Measurements from ENCODE around the gene NAA60.

NAA60 gene

GRCh38 chr16:3443108-3444031 is at the start of gene NAA60, which contains the start of gene ZNF597:
NAA60 (plus strand) TSS chr16:3443680; CDS start chr16:3476228, 32,548 bp downstream.
ZNF597 (minus strand) TSS chr16:3443504; CDS start chr16:3443153, 351 bp downstream.
- DNase-seq (ENCODE audit: low spot score): peak; percentile 86

- DNase-seq (ENCODE audit: low spot score): no peak
These were observed 43.1 kb upstream of the NAA60 start for GRCh38 chr16:3400446-3400778.

DNA sequence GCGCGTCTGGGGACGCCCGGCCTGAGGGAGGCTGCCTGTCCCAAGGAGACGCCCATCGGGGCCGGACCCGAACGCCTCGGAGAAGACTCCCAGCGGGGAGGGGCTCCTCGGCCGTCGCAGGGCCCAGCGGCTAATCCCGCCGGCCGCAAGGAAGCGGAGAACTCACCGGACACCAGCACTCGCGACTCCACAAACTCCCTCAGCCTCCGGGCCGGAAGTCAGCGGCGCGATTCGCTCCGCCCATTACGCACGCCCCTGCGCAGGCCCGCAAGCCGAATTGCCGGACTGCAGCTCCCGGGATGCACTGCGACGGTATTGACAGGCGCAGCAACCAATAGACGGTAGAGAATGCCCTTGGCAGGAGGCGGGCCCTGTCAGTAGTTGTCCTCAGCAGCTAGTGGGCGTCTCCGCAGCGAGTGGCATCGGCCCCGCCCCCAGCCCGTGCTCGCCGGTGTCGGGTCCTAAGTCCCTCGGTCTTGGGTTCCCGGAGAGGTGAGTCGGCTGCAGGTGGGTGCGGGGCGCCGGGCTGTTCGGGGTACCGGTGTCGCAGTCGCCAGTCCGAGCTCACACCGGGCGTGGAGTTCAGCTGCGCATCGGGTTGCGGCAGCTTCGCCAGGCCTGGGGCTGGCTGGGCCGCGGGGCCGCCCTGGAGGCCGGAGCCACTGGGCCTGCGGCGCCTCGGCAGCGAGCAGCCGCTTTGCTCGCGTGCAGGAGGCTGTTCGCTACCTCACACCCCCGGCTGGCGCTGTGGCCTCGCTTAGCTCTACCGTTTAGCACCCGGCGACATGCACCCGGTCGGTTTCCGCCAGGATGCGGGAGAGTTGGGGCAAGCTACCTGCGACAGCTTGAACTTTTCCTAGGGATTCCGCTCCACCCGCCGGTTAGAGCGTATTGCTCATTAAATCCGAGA is 42.4 kb upstream of the NAA60 start, which contains the start of the genes ZNF174 and ZSCAN32:
Gene ZNF174 (plus strand): TSS at position 437 of the 910 bp plus-strand sequence. CDS start 790 bp downstream, outside the sequence.
Gene ZSCAN32 (minus strand): TSS at position 226 of the 910 bp plus-strand sequence. CDS start 3,447 bp downstream, outside the sequence.
- DNase-seq (ENCODE audit: low spot score): peak; percentile 99

DNA sequence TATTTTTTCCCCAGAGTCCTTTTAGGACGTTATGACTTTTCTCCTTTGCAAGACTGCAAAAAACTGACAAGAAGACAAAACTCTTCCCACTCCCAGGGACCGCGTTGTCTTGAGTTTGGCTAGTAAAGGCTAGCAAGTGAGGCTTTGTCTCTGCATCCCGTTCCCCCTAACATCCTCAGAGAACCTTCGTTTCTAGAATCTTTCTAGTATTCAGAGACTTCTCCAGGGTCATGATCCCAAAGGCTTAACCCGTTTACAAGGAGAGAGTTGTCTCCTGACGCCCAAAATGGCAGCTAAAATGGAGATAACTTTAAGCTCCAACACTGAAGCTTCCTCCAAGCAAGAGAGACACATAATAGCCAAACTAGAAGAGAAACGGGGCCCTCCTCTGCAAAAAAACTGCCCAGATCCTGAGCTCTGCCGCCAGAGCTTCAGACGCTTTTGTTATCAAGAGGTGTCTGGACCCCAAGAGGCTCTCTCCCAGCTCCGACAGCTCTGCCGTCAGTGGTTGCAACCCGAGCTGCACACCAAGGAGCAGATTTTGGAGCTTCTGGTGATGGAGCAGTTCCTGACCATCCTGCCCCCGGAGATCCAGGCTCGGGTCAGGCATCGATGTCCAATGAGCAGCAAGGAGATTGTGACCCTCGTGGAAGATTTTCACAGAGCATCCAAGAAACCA is 41.6 kb upstream of the NAA60 start:
- no peak for DNase-seq (ENCODE audit: low spot score)

DNA sequence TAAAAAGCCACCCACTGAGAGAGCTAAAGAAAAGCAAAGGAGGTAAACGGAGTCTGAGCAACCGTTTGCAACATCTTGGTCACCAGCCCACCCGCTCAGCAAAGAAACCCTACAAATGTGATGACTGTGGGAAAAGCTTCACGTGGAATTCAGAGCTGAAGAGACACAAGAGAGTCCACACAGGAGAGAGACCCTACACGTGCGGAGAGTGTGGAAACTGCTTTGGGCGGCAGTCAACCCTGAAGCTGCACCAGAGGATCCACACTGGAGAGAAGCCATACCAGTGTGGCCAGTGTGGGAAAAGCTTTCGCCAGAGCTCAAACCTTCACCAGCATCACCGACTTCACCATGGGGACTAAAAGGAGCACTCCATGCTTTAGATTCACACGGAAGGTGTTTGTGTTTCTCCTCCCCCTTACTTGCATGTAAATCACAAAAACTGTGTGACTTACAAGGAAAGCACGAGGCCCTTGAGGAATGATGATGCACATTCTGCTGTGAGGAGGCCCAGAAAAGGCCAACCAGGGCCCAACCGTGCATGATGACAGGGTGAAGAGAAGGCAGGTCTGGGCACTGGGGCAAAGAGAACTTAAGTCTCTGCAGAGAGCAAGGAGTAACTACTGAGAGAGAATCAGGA is 34.8 kb upstream of the NAA60 start:
- no peak for DNase-seq (ENCODE audit: low spot score)

DNA sequence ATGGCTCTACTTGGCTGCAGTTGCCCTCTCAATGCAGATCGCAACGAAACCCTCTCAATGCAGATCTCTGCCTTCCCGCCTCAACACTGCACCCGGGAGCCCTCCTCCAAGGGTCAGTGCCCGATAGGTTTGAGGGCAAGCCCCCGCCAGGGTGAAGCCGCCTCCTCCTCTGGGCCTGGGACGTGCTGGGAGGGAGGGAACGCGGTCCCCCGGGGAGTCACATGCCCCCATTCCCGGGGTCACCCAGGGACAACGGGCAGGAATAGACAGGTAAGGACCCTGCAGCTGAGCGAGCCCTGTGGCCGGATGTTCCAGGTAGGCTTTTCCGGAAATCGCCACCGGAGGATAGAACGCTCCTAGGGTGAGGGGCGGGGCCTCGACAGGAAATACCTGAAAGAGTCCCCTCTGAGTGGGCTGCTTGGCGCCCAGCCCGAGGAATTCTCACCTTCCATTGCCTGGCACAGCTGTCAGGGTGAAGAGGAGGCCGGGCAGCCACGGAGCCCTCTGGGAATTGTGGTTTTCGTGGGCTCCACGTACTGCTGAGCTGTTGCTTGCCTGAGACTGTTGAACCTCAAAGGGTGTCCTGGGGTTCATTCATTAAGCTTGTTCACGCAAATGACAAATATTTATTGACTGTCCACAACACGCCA is 29.6 kb upstream of the NAA60 start:
- no peak for DNase-seq (ENCODE audit: low spot score)

DNA sequence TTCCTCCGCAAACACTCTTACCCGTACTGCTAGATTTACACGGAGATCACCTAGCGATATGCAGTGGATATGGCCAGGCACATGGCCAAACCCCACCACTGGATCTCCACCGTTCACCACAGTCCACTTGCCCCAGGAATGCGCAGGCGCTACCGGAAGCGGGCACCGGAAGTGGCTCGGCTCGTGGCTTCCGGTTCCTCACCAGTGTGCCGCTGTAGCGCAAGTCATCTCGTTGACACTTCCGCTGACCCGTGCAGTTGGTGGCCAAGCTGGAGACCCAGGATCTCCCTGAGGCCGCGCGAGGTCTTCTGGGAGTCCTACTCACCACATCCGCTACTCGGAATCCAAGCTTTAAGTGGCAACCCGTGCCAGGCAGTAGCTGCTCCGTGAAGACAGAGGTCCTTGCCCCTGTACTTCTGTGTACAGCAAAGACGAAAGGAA is 11.7 kb upstream of the NAA60 start:
- DNase-seq (ENCODE audit: low spot score): no peak

GRCh38 chr16:3434373-3434772 is 9.1 kb upstream of the NAA60 start:
- no peak for DNase-seq (ENCODE audit: low spot score)

GRCh38 chr16:3439637-3440036 is 3.8 kb upstream of the NAA60 start:
- no peak for DNase-seq (ENCODE audit: low spot score)

DNA sequence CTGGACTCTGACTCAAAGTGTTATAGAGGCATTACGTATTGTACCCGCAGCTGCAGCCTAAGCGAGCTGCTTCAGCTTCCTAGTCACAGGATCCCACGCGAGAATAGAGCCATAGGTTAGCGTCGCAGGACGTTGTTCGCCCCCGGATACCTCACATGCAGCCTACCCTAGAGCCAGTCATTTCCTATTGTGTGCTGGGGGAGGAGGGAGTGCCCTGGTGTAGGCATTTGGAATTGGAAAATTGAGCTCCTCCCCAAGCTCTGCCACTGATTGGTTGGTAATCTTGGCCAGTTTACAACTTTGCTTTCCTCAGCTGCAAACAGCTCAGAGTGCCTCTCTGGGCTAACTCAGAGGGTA is 530 bp downstream of the NAA60 start:
- peak; percentile 66 for DNase-seq (ENCODE audit: low spot score)

GRCh38 chr16:3454093-3454492 is 10.6 kb downstream of the NAA60 start:
- DNase-seq (ENCODE audit: low spot score): no peak

DNA sequence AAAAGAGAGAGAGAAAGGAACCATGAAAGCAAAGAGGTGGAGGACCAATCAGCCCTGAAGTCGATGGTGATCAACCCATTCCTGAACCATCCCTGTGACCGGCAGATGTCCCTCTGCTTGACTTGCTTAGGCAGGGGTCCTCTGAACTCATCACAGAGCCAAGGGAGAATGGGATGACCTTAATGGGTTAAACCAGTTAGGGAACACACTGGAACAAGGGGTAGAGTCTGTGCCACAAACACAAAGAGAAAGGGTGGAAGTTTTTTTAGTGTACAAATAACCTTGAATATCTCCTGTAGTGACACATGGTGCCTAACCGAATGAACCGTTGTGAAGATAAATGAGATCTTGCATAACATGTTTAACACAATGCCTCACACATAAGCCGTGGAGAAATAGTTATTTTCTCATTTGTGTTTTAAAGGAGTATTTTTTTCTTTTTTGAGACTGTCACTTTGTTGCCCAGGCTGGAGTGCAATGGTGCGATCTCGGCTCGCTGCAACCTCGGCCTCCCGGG is 11.2 kb downstream of the NAA60 start:
- DNase-seq (ENCODE audit: low spot score): no peak

DNA sequence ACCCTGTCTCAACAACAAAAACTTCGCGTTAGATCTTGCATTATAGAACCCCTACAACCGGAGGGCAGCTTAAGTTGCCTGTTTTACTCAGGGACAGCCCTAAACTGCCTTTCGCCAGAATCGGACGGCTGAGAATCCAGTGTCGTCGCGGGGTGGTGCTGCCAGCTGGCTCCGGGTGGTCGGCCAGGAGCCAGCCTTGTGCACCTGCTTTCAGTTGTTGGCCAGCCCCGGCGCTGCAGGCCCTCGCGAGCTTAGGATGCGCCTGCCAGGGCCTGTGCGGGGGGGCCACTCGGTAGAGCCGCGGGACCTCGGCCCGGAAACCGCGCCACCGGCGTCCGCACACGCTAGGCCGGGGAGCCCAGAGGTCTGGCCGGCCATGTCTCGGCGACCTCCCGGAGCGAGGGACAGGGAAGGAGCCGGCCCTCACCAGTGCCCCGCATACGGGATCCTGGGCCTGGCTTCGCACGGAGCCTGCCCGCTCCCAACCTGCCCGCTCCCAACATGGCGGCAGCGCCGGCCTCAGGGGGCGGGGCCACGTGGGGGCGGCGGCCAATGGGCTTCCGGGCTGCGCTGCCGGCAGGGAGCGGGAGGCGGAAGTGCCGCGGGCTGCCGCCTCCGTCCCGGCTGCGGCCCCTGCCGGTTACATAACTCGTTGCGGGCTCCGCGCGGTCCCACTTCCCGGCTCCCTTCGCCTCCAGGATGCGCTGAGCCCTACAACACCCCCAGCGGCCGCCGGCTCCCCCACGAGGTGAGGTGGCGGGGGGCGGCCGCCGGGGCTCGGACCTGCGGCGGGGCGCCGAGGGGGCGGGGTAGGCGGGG is 14.2 kb downstream of the NAA60 start:
- peak; percentile 91 for DNase-seq (ENCODE audit: low spot score)

GRCh38 chr16:3458278-3458851 is 14.9 kb downstream of the NAA60 start:
- DNase-seq (ENCODE audit: low spot score): no peak

GRCh38 chr16:3458852-3459361 is 15.4 kb downstream of the NAA60 start:
- DNase-seq (ENCODE audit: low spot score): peak; percentile 77

DNA sequence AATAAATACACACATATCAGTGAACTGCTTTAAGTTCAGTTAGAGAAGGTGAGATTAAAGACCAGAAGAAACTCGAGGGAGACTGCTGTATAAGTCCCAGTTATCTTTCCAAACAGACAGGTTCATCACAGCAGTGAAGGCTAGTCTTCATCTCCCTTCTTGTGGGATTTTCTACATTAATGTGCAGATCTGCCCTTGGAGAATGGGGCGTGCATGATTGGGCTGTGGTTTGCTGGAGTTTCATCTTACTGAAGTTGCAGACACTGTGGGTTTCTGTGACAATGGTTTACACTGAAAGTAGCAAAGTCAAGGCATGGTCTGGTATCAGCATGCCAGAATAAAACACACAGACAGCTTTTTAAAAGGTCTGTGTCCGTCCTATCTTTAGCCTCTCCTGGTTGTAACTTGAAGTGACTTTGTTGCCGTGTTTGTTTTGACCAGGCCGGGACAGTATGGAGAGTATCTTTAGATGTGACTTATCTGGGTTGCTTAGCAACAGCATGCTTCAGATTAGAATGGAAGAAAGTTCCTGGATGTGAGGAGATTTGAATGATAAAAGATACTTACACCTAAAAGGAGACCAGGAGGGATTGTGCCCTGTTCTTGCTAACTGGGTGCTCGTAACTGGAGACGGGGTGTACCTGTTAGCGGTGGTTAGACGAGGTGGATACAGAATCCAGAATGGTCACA is 16.1 kb downstream of the NAA60 start:
- DNase-seq (ENCODE audit: low spot score): no peak

- DNase-seq (ENCODE audit: low spot score): no peak
These were observed 16.6 kb downstream of the NAA60 start for GRCh38 chr16:3460121-3460520.

DNA sequence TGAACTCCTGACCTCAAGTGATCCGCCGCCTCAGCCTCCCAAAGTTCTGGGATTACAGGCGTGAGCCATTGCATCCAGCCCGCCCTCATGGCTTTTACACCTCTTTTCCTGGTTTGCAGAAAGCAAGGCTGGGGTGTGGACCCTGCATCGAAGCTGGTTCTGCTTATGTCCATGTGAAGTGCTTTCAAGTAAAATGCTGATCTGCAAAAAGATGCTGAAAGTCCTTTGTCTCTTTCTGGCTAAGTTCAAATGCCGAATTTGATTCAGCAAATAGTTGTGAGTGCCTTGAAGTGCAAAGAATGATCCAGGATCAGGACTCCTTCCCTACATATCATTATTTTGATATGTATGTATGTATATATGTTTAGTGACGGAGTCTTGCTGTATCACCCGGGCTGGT is 17.1 kb downstream of the NAA60 start:
- no peak for DNase-seq (ENCODE audit: low spot score)

GRCh38 chr16:3461151-3461550 is 17.7 kb downstream of the NAA60 start:
- DNase-seq (ENCODE audit: low spot score): no peak

Measured in LoVo (cell line).